Ishikawa (cell line): ENCODE data around the gene TLE1.

Experiments
- CEBPB ChIP-seq: IDR thresholded peaks from 2 replicates; pipeline ENCODE4 v1.6.1; 2012
- CREB1 ChIP-seq: IDR thresholded peaks from 2 replicates; pipeline ENCODE4 v1.6.1; 2012; ENCODE audit warnings: low read depth
- EGR1 ChIP-seq: IDR thresholded peaks from 2 replicates; pipeline ENCODE4 v1.6.1; 2012
- EP300 ChIP-seq: IDR thresholded peaks from 2 replicates; pipeline ENCODE4 v1.6.1; 2012; ENCODE audit warnings: borderline replicate concordance
- FOXM1 ChIP-seq: IDR thresholded peaks from 2 replicates; pipeline ENCODE4 v1.6.1; 2012; ENCODE audit warnings: low read depth, borderline replicate concordance
- MAX ChIP-seq: IDR thresholded peaks from 2 replicates; pipeline ENCODE4 v1.6.1; 2012
- NFIC ChIP-seq: IDR thresholded peaks from 2 replicates; pipeline ENCODE4 v1.6.1; 2012
- RAD21 ChIP-seq: IDR thresholded peaks from 2 replicates; pipeline ENCODE4 v1.6.1; 2012; ENCODE audit warnings: low read depth
- REST ChIP-seq: IDR thresholded peaks from 2 replicates; pipeline ENCODE4 v1.6.1; 2012; ENCODE audit warnings: low read depth, mild to moderate bottlenecking
- TAF1 ChIP-seq: IDR thresholded peaks from 2 replicates; pipeline ENCODE4 v1.6.1; 2012; ENCODE audit warnings: low read depth, mild to moderate bottlenecking
- TCF12 ChIP-seq: IDR thresholded peaks from 2 replicates; pipeline ENCODE4 v1.6.1; 2012; ENCODE audit warnings: low read depth
- TEAD4 ChIP-seq: IDR thresholded peaks from 2 replicates; pipeline ENCODE4 v1.6.1; 2012
- USF1 ChIP-seq: IDR thresholded peaks from 2 replicates; pipeline ENCODE4 v1.6.1; 2012
- YY1 ChIP-seq: IDR thresholded peaks from 2 replicates; pipeline ENCODE4 v1.6.1; 2012; ENCODE audit warnings: low read depth
- ZBTB7A ChIP-seq: IDR thresholded peaks from 2 replicates; pipeline ENCODE4 v1.6.1; 2012; ENCODE audit warnings: low read depth

TLE1 gene

GRCh38 chr9:81635521-81636254 is 53.7 kb downstream of the TLE1 start:
- TF ChIP-seq EP300 (no peak), EGR1 (no peak), TAF1 (no peak), RAD21 (no peak), USF1 (no peak), YY1 (no peak), CEBPB (no peak), TEAD4 (no peak), REST (no peak), ZBTB7A (no peak), TCF12 (no peak)

- TF ChIP-seq EP300 (no peak), MAX (no peak), CREB1 (no peak)
Measured at GRCh38 chr9:81634915-81635516, 54.3 kb downstream of the TLE1 start.

GRCh38 chr9:81633952-81634854 is 55.1 kb downstream of the TLE1 start:
- TF ChIP-seq TEAD4 (no peak), FOXM1 (no peak), EGR1 (no peak), TAF1 (no peak), YY1 (no peak), REST (no peak), ZBTB7A (no peak), MAX (no peak), CEBPB (no peak), USF1 (no peak), TCF12 (no peak), EP300 (no peak)

- TF ChIP-seq TEAD4 (no peak), RAD21 (no peak), CEBPB (no peak), FOXM1 (no peak), EP300 (no peak), CREB1 (no peak), REST (no peak), NFIC (no peak), USF1 (no peak)
Measured at GRCh38 chr9:81632599-81632998, 56.7 kb downstream of the TLE1 start.
